B cell (primary cell): ENCODE data around the gene FAM124A. TPM values are rescaled to one million over a fixed set of nuclear protein-coding genes. Genes with fewer than 3 reads are reported as not detected.
"Not testable (repeated sequence)": the region's sequence is repeated elsewhere in the genome, so short reads cannot be mapped to it uniquely, and the experiment has no call there.

Source experiments
- ATAC-seq: fragments of 200-7000 bp; cut with Tn5 transposase; one replicate; pipeline ENCODE4 v1.10.0; 2021; ENCODE audit warnings: low read depth, mild to moderate bottlenecking, moderate number of reproducible peaks, moderate library complexity
- CTCF ChIA-PET: fragments of 350-600 bp; sonication (Branson Sonifier 250); formaldehyde crosslinking; loops from one replicate; lab custom pipeline; 2021; ENCODE audit warnings: antibody characterized with exemption, inconsistent platforms; lab: Charles Lee
- POLR2A ChIA-PET: fragments of 350-600 bp; sonication (Branson Sonifier 250); formaldehyde crosslinking; loops from one replicate; lab custom pipeline; 2021; ENCODE audit warnings: antibody characterized with exemption; lab: Charles Lee
- DNase-seq: peaks from one replicate; pipeline ENCODE4 v3.0.0; 2013
- H2AFZ ChIP-seq: 2 replicates; pipeline ENCODE4 v1.6.1; 2012; ENCODE audit warnings: mild to moderate bottlenecking, low read depth, low read length; ENCODE audit not compliant: insufficient read depth, poor library complexity, severe bottlenecking
- H3K27ac ChIP-seq, 2 donors: 1 replicate in 1 of 2; 2 replicates in 1 of 2; pipeline ENCODE4 v1.5.1; 2012 to 2013; ENCODE audit warnings: low read length in 2 of 2, mild to moderate bottlenecking in 2 of 2, moderate library complexity in 1 of 2
- H3K27me3 ChIP-seq, 4 experiments: fragments of 200-600 bp in 1 of 4; sonication (generic) in 1 of 4; replicated peaks in 1 of 4; 1 replicate in 2 of 4; 2 replicates in 2 of 4; pipeline versions ENCODE4 v1.6.1 to v1.7.0; 2013 to 2016; ENCODE audit warnings: low read length in 3 of 4, mild to moderate bottlenecking in 2 of 4, mixed read lengths in 1 of 4, moderate library complexity in 1 of 4; ENCODE audit not compliant: insufficient read depth in 4 of 4, control insufficient read depth in 3 of 4; ENCODE audit errors: control extremely low read depth in 1 of 4
- H3K36me3 ChIP-seq, 2 experiments: replicated peaks in 1 of 2; 1 replicate in 1 of 2; 2 replicates in 1 of 2; pipeline versions ENCODE4 v1.6.1 to v1.7.1; 2013; ENCODE audit warnings: low read length in 1 of 2; ENCODE audit not compliant: insufficient read depth in 2 of 2, control insufficient read depth in 1 of 2; ENCODE audit errors: control extremely low read depth in 1 of 2, extremely low read depth in 1 of 2
- H3K4me1 ChIP-seq, 2 donors: fragments of 200-600 bp in 1 of 2; sonication (generic) in 1 of 2; 1 replicate in 1 of 2; 2 replicates in 1 of 2; pipeline versions ENCODE4 v1.5.1 to v1.6.1; 2013 to 2017; ENCODE audit warnings: low read length in 2 of 2; ENCODE audit not compliant: control insufficient read depth in 2 of 2, insufficient read depth in 2 of 2
- H3K4me2 ChIP-seq: replicated peaks from 2 replicates; pipeline ENCODE3; 2012; ENCODE audit warnings: mild to moderate bottlenecking, low read depth, low read length; ENCODE audit not compliant: poor library complexity, severe bottlenecking
- H3K4me3 ChIP-seq, 5 experiments: fragments of 200-600 bp in 1 of 5; sonication (generic) in 1 of 5; 1 replicate in 3 of 5; 2 replicates in 2 of 5; pipeline versions ENCODE4 v1.5.1 to v1.7.0; 2011 to 2016; ENCODE audit warnings: low read length in 4 of 5, mild to moderate bottlenecking in 4 of 5, low read depth in 2 of 5, control low read depth in 1 of 5, moderate library complexity in 1 of 5; ENCODE audit not compliant: insufficient read depth in 1 of 5; ENCODE audit errors: control extremely low read depth in 1 of 5, extremely low read depth in 1 of 5
- H3K79me2 ChIP-seq: fragments of 200-600 bp; sonication (generic); one replicate; pipeline ENCODE4 v1.6.0; 2016; ENCODE audit warnings: low read length; ENCODE audit not compliant: control insufficient read depth, insufficient read depth
- H3K9ac ChIP-seq: fragments of 200-600 bp; sonication (generic); 2 replicates; pipeline ENCODE4 v1.6.1; 2017; ENCODE audit warnings: mild to moderate bottlenecking, low read length, moderate library complexity
- H3K9me3 ChIP-seq, 3 donors: one replicate each; pipeline versions ENCODE4 v1.6.1 to v1.7.1; 2013; ENCODE audit warnings: low read length in 2 of 3; ENCODE audit not compliant: control insufficient read depth in 2 of 3, insufficient read depth in 1 of 3; ENCODE audit errors: control extremely low read depth in 1 of 3
- H4K20me1 ChIP-seq: 2 replicates; pipeline ENCODE4 v1.6.0; 2012; ENCODE audit warnings: mild to moderate bottlenecking, low read length; ENCODE audit not compliant: insufficient read depth, control insufficient read depth, poor library complexity, severe bottlenecking
- H3K27ac Mint-ChIP-seq: one replicate; pipeline ENCODE4 v1.8.0; 2021; ENCODE audit warnings: mixed read lengths
- H3K27me3 Mint-ChIP-seq: one replicate; pipeline ENCODE4 v1.8.0; 2021; ENCODE audit warnings: mixed read lengths
- H3K4me1 Mint-ChIP-seq: one replicate; pipeline ENCODE4 v1.8.0; 2021; ENCODE audit warnings: mixed read lengths
- H3K4me3 Mint-ChIP-seq: one replicate; pipeline ENCODE4 v1.8.0; 2021; ENCODE audit warnings: mixed read lengths
- H3K9me3 Mint-ChIP-seq: one replicate; pipeline ENCODE4 v1.8.0; 2022; ENCODE audit warnings: mixed read lengths; ENCODE audit not compliant: insufficient read depth
- CTCF ChIP-seq: fragments of 200-600 bp; IDR thresholded peaks from one replicate; pipeline ENCODE4 v1.8.0; 2022; ENCODE audit warnings: antibody characterized with exemption, mild to moderate bottlenecking
- EZH2 ChIP-seq: IDR thresholded peaks from 2 replicates; pipeline ENCODE4 v1.6.1; 2012; ENCODE audit warnings: borderline replicate concordance, low read depth, mild to moderate bottlenecking, moderate library complexity, low read length; ENCODE audit not compliant: insufficient read depth, poor library complexity, severe bottlenecking
- WGBS: methylation state at CpG from one replicate; pipeline ENCODE4 v1.1.5; 2013; ENCODE audit warnings: missing lambda C conversion rate; ENCODE audit not compliant: insufficient coverage; 5-methylcytosine and 5-hydroxymethylcytosine counted together
- intact Hi-C: fragments of 100-400 bp; cut with micrococcal nuclease; formaldehyde crosslinking; loops from one replicate; pipeline ENCODE4 v1.10.0; 2022
- polyA plus RNA-seq: library from polyadenylated mRNA; depleted of rRNA; stranded (reverse); fragments of >200 nt; gene quantifications from 2 replicates; pipeline ENCODE4 v1.2.3, GENCODE V29; 2012
- total RNA-seq, 2 donors: library from RNA; stranded (reverse); fragments of 120-200 nt in 1 of 2; gene quantifications; 1 replicate in 1 of 2; 2 replicates in 1 of 2; pipeline versions ENCODE4 v1.2.3 to v1.2.4, GENCODE V29; 2013 to 2022

FAM124A gene
- total and polyA plus RNA-seq, 2 donors (not counting 1 experiment from before 2014, with no cell fraction given), result 0.09 to 0.39 TPM

GRCh38 chr13:51280379-51280940 lies 58.3 kb downstream of the FAM124A start:
- Mint-ChIP-seq H3K27me3 (peaks cover 8% of the 10 kb centered on the region), H3K27ac (no peak overlapping the region), H3K9me3 (no peaks in the 10 kb centered on the region), H3K4me1 (no peaks in the 10 kb centered on the region), H3K4me3 (no peak overlapping the region)
- ChIA-PET POLR2A (no interaction called here), CTCF (no interaction called here)
- H3K9ac ChIP-seq, result no peak overlapping the region
- no peaks in the 10 kb centered on the region for H3K79me2 ChIP-seq
- DNase-seq, result no peak
- no peaks in the 10 kb centered on the region for H3K4me1 ChIP-seq
- TF ChIP-seq CTCF, result no peak
- TF ChIP-seq EZH2, result no peak
- intact Hi-C loops, result no loop called here
- H3K4me2 ChIP-seq, result no peak overlapping the region
- H3K27ac ChIP-seq, result no peak overlapping the region
- no peak overlapping the region for H3K4me3 ChIP-seq
- no peak overlapping the region for H2AFZ ChIP-seq
- no peaks in the 10 kb centered on the region for H3K9me3 ChIP-seq
- ATAC-seq, result no peak
- peaks cover 0 to 4% (median 0%) of the 10 kb centered on the region in 4 experiments for H3K27me3 ChIP-seq
- 88% methylated on average over 13 of the region's 13 CpGs for WGBS
- H4K20me1 ChIP-seq, result no peaks in the 10 kb centered on the region
- H3K36me3 ChIP-seq, result no peaks in the 10 kb centered on the region

GRCh38 chr13:51282322-51282721 lies 60.1 kb downstream of the FAM124A start:
- WGBS, result 100% methylated on average over 6 of the region's 6 CpGs
- Histone ChIP-seq H3K4me1 (peaks cover 0 to 3% of the 10 kb centered on the region in 2 donors), H3K36me3 (no peaks in the 10 kb centered on the region), H3K4me2 (no peak overlapping the region), H3K27me3 (peaks cover 0 to 4% (median 0%) of the 10 kb centered on the region in 4 experiments), H4K20me1 (no peaks in the 10 kb centered on the region), H3K79me2 (no peaks in the 10 kb centered on the region), H3K4me3 (no peak overlapping the region), H3K9ac (no peak overlapping the region), H3K27ac (no peak overlapping the region), H3K9me3 (no peaks in the 10 kb centered on the region), H2AFZ (no peak overlapping the region)
- Mint-ChIP-seq H3K9me3 (no peaks in the 10 kb centered on the region), H3K27me3 (peaks cover 4% of the 10 kb centered on the region), H3K4me1 (no peaks in the 10 kb centered on the region), H3K27ac (no peak overlapping the region), H3K4me3 (no peak overlapping the region)
- POLR2A ChIA-PET, result no interaction called here
- CTCF ChIA-PET, result interaction anchor here (1.0 to 2.2 kb wide), 3 partner anchors 9 to 157 kb away, joined by 3 to 12 read pairs (median 5); no protein-coding TSS in a partner anchor
- ATAC-seq (no peak), DNase-seq (no peak)
- intact Hi-C loops, result no loop called here
- TF ChIP-seq EZH2 (no peak), CTCF (no peak)

GRCh38 chr13:51282923-51283322 lies 60.7 kb downstream of the FAM124A start:
- H3K4me1 Mint-ChIP-seq, H3K27ac ChIP-seq, DNase-seq, H4K20me1 ChIP-seq, H3K36me3 ChIP-seq, H3K79me2 ChIP-seq, H2AFZ ChIP-seq, ATAC-seq, H3K27ac Mint-ChIP-seq, H3K27me3 Mint-ChIP-seq, H3K4me3 Mint-ChIP-seq, H3K9me3 Mint-ChIP-seq, H3K27me3 ChIP-seq, intact Hi-C loops, H3K4me2 ChIP-seq, H3K9me3 ChIP-seq, H3K4me3 ChIP-seq, H3K9ac ChIP-seq, H3K4me1 ChIP-seq: not testable (repeated sequence)
- CTCF ChIA-PET, result interaction anchor here (0.7 to 2.2 kb wide), 3 partner anchors 10 to 545 kb away, joined by 3 to 12 read pairs (median 5); no protein-coding TSS in a partner anchor
- WGBS, result 88% methylated on average over 3 of the region's 5 CpGs
- POLR2A ChIA-PET, result interaction anchor here (0.7 kb wide), 1 partner anchor 15 kb away, joined by 12 read pairs; no protein-coding TSS in a partner anchor
